Measurements from ENCODE around the gene MAP4K4. TPM values are rescaled to one million over a fixed set of nuclear protein-coding genes. Genes with fewer than 3 reads are reported as not detected.

MAP4K4 gene
- total and polyA plus RNA-seq, 2 of the 13 experiments (the other 11 are each of a cell fraction or from before 2014, with no cell fraction given): 105 to 264 TPM

DNA sequence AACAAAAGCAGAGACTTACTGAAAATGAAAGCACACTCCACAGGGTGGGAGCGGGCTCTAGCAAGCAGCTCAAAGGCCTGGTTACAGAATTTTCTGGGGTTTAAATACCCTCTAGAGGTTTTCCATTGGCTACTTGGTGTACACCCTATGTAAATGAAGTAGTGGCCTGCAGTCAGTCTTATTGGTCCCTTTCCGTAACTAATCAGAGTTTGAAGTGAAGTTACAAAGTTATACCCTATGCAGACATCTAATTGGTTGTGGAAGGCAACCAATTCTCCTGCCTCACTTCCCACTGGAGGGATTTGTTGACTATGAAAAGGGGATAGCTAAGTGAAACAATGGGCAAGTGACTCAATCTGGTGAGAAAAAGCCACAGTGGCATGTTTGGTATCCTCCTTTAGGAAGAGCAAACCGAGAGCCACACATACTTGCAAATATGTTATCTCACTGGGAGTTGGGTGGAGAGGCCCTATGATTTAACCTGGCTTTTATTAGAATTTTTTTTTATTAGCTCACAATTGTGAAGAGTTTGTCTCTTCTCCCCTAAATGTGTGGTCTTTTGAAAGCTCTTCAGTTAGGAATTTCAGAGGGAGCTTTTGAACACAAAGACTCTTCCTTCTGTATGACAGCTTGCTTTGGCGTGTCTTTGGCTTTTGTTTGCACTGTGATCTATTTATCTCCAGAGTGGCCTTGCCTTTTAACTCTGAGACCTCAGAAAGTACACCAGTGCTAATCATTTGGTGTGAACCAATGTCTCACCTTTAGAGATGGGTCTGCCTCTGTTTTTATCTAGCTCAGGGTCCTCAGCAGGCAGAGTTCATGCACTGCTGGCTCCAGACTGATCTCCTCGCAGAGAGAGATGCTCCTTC is 69.6 kb downstream of the MAP4K4 start (continued):
- no peak for TF ChIP-seq ZNF33A (CRISPR knock-in tag; IDR thresholded peaks at IDR 0.05; ENCODE audit: borderline replicate concordance)
- TF ChIP-seq ZFP82 (CRISPR knock-in tag; IDR thresholded peaks at IDR 0.05; ENCODE audit: borderline replicate concordance): no peak
- TF ChIP-seq, protein P1, sequence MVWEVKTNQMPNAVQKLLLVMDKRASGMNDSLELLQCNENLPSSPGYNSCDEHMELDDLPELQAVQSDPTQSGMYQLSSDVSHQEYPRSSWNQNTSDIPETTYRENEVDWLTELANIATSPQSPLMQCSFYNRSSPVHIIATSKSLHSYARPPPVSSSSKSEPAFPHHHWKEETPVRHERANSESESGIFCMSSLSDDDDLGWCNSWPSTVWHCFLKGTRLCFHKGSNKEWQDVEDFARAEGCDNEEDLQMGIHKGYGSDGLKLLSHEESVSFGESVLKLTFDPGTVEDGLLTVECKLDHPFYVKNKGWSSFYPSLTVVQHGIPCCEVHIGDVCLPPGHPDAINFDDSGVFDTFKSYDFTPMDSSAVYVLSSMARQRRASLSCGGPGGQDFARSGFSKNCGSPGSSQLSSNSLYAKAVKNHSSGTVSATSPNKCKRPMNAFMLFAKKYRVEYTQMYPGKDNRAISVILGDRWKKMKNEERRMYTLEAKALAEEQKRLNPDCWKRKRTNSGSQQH (CRISPR knock-in tag; IDR thresholded peaks at IDR 0.05; ENCODE audit: low read depth): no peak
- TF ChIP-seq PCBP2 (optimal IDR thresholded peaks at IDR 0.05; ENCODE audit: low read depth, low read length, poor library complexity, severe bottlenecking): no peak
- TF ChIP-seq ZNF20 (CRISPR knock-in tag; IDR thresholded peaks at IDR 0.05): peak; percentile 98
- no peak for TF ChIP-seq ZNF670 (CRISPR knock-in tag; IDR thresholded peaks at IDR 0.05; ENCODE audit: borderline replicate concordance)
- TF ChIP-seq ETV6 (CRISPR knock-in tag; conservative IDR thresholded peaks at IDR 0.05): no peak
- TF ChIP-seq, protein P2, sequence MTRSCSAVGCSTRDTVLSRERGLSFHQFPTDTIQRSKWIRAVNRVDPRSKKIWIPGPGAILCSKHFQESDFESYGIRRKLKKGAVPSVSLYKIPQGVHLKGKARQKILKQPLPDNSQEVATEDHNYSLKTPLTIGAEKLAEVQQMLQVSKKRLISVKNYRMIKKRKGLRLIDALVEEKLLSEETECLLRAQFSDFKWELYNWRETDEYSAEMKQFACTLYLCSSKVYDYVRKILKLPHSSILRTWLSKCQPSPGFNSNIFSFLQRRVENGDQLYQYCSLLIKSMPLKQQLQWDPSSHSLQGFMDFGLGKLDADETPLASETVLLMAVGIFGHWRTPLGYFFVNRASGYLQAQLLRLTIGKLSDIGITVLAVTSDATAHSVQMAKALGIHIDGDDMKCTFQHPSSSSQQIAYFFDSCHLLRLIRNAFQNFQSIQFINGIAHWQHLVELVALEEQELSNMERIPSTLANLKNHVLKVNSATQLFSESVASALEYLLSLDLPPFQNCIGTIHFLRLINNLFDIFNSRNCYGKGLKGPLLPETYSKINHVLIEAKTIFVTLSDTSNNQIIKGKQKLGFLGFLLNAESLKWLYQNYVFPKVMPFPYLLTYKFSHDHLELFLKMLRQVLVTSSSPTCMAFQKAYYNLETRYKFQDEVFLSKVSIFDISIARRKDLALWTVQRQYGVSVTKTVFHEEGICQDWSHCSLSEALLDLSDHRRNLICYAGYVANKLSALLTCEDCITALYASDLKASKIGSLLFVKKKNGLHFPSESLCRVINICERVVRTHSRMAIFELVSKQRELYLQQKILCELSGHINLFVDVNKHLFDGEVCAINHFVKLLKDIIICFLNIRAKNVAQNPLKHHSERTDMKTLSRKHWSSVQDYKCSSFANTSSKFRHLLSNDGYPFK (CRISPR knock-in tag; IDR thresholded peaks at IDR 0.05; ENCODE audit: borderline replicate concordance): no peak
- TF ChIP-seq ZNF180 (CRISPR knock-in tag; IDR thresholded peaks at IDR 0.05; ENCODE audit: borderline replicate concordance, low read depth): no peak
- TF ChIP-seq, protein P3, sequence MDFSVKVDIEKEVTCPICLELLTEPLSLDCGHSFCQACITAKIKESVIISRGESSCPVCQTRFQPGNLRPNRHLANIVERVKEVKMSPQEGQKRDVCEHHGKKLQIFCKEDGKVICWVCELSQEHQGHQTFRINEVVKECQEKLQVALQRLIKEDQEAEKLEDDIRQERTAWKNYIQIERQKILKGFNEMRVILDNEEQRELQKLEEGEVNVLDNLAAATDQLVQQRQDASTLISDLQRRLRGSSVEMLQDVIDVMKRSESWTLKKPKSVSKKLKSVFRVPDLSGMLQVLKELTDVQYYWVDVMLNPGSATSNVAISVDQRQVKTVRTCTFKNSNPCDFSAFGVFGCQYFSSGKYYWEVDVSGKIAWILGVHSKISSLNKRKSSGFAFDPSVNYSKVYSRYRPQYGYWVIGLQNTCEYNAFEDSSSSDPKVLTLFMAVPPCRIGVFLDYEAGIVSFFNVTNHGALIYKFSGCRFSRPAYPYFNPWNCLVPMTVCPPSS (IDR thresholded peaks at IDR 0.05): no peak
- TF ChIP-seq, protein P4, sequence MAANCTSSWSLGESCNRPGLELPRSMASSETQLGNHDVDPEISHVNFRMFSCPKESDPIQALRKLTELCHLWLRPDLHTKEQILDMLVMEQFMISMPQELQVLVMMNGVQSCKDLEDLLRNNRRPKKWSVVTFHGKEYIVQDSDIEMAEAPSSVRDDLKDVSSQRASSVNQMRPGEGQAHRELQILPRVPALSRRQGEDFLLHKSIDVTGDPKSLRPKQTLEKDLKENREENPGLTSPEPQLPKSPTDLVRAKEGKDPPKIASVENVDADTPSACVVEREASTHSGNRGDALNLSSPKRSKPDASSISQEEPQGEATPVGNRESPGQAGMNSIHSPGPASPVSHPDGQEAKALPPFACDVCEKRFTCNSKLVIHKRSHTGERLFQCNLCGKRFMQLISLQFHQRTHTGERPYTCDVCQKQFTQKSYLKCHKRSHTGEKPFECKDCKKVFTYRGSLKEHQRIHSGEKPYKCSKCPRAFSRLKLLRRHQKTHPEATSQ (CRISPR knock-in tag; IDR thresholded peaks at IDR 0.05; ENCODE audit: borderline replicate concordance): no peak
- 0 out of 2 replicates have a peak, but pooled peaks have one; percentile 42 for TF ChIP-seq DNMT3B (CRISPR knock-in tag; conservative IDR thresholded peaks at IDR 0.05)
- TF ChIP-seq, protein P5, sequence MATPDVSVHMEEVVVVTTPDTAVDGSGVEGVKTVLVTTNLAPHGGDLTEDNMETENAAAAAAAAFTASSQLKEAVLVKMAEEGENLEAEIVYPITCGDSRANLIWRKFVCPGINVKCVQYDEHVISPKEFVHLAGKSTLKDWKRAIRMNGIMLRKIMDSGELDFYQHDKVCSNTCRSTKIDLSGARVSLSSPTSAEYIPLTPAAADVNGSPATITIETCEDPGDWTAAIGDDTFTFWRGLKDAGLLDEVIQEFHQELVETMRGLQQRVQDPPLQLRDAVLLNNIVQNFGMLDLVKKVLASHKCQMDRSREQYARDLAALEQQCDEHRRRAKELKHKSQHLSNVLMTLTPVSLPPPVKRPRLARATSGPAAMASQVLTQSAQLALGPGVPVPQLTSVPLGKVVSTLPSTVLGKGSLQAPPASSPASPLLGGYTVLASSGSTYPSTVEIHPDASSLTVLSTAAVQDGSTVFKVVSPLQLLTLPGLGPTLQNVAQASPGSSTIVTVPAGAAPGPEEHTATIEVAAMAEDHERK (CRISPR knock-in tag; IDR thresholded peaks at IDR 0.05; ENCODE audit: low read depth): no peak
- TF ChIP-seq, protein P6, sequence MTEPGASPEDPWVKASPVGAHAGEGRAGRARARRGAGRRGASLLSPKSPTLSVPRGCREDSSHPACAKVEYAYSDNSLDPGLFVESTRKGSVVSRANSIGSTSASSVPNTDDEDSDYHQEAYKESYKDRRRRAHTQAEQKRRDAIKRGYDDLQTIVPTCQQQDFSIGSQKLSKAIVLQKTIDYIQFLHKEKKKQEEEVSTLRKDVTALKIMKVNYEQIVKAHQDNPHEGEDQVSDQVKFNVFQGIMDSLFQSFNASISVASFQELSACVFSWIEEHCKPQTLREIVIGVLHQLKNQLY (CRISPR knock-in tag; IDR thresholded peaks at IDR 0.05): peak; percentile 34; the same call in 1 of the 2 replicates
- TF ChIP-seq HMGA1 (CRISPR knock-in tag; conservative IDR thresholded peaks at IDR 0.05): no peak
- no peak for TF ChIP-seq MTA3 (CRISPR knock-in tag; IDR thresholded peaks at IDR 0.05)
- TF ChIP-seq ARID2 (CRISPR knock-in tag; IDR thresholded peaks at IDR 0.05; ENCODE audit: borderline replicate concordance): 0 out of 2 replicates have a peak, but pooled peaks have one; percentile 54
- TF ChIP-seq FOXK1 (CRISPR knock-in tag; IDR thresholded peaks at IDR 0.05; ENCODE audit: borderline replicate concordance, low read depth): peak; percentile 62; the same call in 1 of the 2 replicates
- TF ChIP-seq ZBTB1 (CRISPR knock-in tag; IDR thresholded peaks at IDR 0.05; ENCODE audit: borderline replicate concordance): no peak
